Astrocyte (in vitro differentiated cells and primary cell): ENCODE data around the gene DOCK2. TPM values are rescaled to one million over a fixed set of nuclear protein-coding genes. Genes with fewer than 3 reads are reported as not detected.

Experiments used
- DNase-seq: peaks from one replicate; pipeline ENCODE4 v3.0.0-alpha.2; 2010; ENCODE audit warnings: low read depth
- FAIRE-seq: peaks from 2 replicates; lab custom pipeline; 2011; peaks lifted over from hg19 to GRCh38; lab: Jason Lieb, UNC
- H2AFZ ChIP-seq: 2 replicates; pipeline ENCODE4 v1.6.0; 2012; ENCODE audit warnings: low read depth, low read length, inconsistent platforms
- H3K27ac ChIP-seq: 2 replicates; pipeline ENCODE4 v1.5.1; 2011; ENCODE audit warnings: low read depth, low read length, inconsistent platforms
- H3K27me3 ChIP-seq: 2 replicates; pipeline ENCODE4 v1.6.0; 2011; ENCODE audit warnings: low read length, inconsistent platforms; ENCODE audit not compliant: insufficient read depth
- H3K36me3 ChIP-seq: 2 replicates; pipeline ENCODE4 v1.5.1; 2011; ENCODE audit warnings: low read length, inconsistent platforms; ENCODE audit not compliant: insufficient read depth
- H3K4me1 ChIP-seq: 2 replicates; pipeline ENCODE4 v1.5.1; 2011; ENCODE audit warnings: low read length, inconsistent platforms; ENCODE audit not compliant: insufficient read depth
- H3K4me2 ChIP-seq: 2 replicates; pipeline ENCODE4 v1.6.0; 2012; ENCODE audit warnings: low read length, inconsistent platforms
- H3K4me3 ChIP-seq: 2 replicates; pipeline ENCODE4 v1.5.1; 2011; ENCODE audit warnings: low read depth, mild to moderate bottlenecking, low read length, inconsistent platforms; ENCODE audit not compliant: insufficient read depth
- H3K79me2 ChIP-seq: 2 replicates; pipeline ENCODE4 v1.6.0; 2012; ENCODE audit warnings: mild to moderate bottlenecking, low read length, inconsistent platforms; ENCODE audit not compliant: insufficient read depth
- H3K9ac ChIP-seq: 2 replicates; pipeline ENCODE4 v1.6.0; 2012; ENCODE audit warnings: mild to moderate bottlenecking, low read length, inconsistent platforms
- H3K9me3 ChIP-seq: 2 replicates; pipeline ENCODE4 v1.5.1; 2012; ENCODE audit warnings: low read depth, mild to moderate bottlenecking, low read length, inconsistent platforms; ENCODE audit not compliant: insufficient read depth
- H4K20me1 ChIP-seq: 2 replicates; pipeline ENCODE4 v1.6.0; 2012; ENCODE audit warnings: low read length, inconsistent platforms; ENCODE audit not compliant: insufficient read depth
- H3K27ac Mint-ChIP-seq: one replicate; pipeline ENCODE4 v1.8.0; 2021; ENCODE audit warnings: mild to moderate bottlenecking, mixed read lengths; ENCODE audit not compliant: unreplicated experiment
- H3K27me3 Mint-ChIP-seq: one replicate; pipeline ENCODE4 v1.8.0; 2021; ENCODE audit warnings: low read depth, mixed read lengths; ENCODE audit not compliant: unreplicated experiment
- H3K36me3 Mint-ChIP-seq: one replicate; pipeline ENCODE4 v1.8.0; 2021; ENCODE audit warnings: low read depth, mixed read lengths; ENCODE audit not compliant: unreplicated experiment
- H3K4me1 Mint-ChIP-seq: one replicate; pipeline ENCODE4 v1.8.0; 2021; ENCODE audit warnings: low read depth, mixed read lengths; ENCODE audit not compliant: unreplicated experiment
- H3K4me3 Mint-ChIP-seq: one replicate; pipeline ENCODE4 v1.8.0; 2021; ENCODE audit warnings: mild to moderate bottlenecking, moderate library complexity, mixed read lengths; ENCODE audit not compliant: unreplicated experiment
- H3K9me3 Mint-ChIP-seq: one replicate; pipeline ENCODE4 v1.8.0; 2021; ENCODE audit warnings: mild to moderate bottlenecking, mixed read lengths; ENCODE audit not compliant: unreplicated experiment
- EZH2 ChIP-seq: IDR thresholded peaks from 2 replicates; pipeline ENCODE4 v1.6.1; 2012; ENCODE audit warnings: mild to moderate bottlenecking, low read length, inconsistent platforms; ENCODE audit not compliant: insufficient read depth
- total RNA-seq: library from RNA; stranded (reverse); gene quantifications from 2 replicates; pipeline ENCODE4 v1.2.1, GENCODE V29; 2021
- TF ChIP-seq, protein P1 (sequence below): IDR thresholded peaks from 2 replicates; pipeline ENCODE4 v1.5.1; 2011; ENCODE audit warnings: low read depth, mild to moderate bottlenecking, inconsistent platforms, low read length, moderate library complexity; ENCODE audit not compliant: insufficient read depth

DOCK2 gene
- total RNA-seq, 1 donor from 2014 or later, result 0.66 TPM

DNA sequence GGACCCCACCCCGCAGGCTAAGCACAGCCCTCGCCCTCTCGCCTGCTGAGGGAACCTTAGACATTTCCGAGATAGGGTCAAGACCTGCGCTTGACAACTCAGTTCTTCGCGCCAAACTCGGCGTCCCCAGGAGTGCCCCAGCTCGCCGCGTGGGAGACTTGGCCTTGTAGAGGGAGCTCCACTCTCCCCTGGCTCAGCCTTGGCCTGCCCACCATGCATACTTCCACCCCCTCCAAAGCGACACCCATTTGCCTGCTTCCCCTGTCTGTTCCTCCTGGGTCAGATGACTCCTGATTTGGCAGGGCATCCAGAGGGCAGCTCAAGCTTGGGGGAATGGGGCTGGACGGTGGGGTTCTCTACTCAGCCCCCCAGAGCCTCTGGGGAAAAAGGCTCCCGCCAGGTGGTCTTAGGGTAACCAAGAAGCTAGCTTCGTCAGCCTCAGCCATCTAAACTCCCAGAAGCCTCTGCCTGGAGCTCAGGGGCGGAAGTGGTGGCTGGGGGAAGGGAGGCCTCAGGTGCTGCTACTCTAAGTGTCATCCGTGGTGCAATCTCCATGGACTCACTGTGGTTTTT lies 560 bp downstream of the DOCK2 start:
- Histone ChIP-seq H3K79me2 (no peaks in the 10 kb centered on the region), H3K27me3 (no peaks in the 10 kb centered on the region), H3K36me3 (no peaks in the 10 kb centered on the region), H3K27ac (no peak overlapping the region), H3K4me2 (peak overlapping the region; percentile 80), H4K20me1 (no peaks in the 10 kb centered on the region), H3K9ac (no peak overlapping the region), H3K4me3 (peak overlapping the region; percentile 42), H2AFZ (peak overlapping the region; percentile 87), H3K9me3 (peaks cover 5% of the 10 kb centered on the region), H3K4me1 (no peaks in the 10 kb centered on the region)
- peak overlapping the region; percentile 12 for H3K27ac Mint-ChIP-seq
- no peaks in the 10 kb centered on the region for H3K36me3 Mint-ChIP-seq
- FAIRE-seq, result no peak
- H3K4me3 Mint-ChIP-seq, result no peak overlapping the region
- peaks cover 23% of the 10 kb centered on the region for H3K27me3 Mint-ChIP-seq
- TF ChIP-seq, protein P1, sequence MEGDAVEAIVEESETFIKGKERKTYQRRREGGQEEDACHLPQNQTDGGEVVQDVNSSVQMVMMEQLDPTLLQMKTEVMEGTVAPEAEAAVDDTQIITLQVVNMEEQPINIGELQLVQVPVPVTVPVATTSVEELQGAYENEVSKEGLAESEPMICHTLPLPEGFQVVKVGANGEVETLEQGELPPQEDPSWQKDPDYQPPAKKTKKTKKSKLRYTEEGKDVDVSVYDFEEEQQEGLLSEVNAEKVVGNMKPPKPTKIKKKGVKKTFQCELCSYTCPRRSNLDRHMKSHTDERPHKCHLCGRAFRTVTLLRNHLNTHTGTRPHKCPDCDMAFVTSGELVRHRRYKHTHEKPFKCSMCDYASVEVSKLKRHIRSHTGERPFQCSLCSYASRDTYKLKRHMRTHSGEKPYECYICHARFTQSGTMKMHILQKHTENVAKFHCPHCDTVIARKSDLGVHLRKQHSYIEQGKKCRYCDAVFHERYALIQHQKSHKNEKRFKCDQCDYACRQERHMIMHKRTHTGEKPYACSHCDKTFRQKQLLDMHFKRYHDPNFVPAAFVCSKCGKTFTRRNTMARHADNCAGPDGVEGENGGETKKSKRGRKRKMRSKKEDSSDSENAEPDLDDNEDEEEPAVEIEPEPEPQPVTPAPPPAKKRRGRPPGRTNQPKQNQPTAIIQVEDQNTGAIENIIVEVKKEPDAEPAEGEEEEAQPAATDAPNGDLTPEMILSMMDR, result no peak
- TF ChIP-seq EZH2, result no peak
- H3K9me3 Mint-ChIP-seq, result peaks cover 20% of the 10 kb centered on the region
- H3K4me1 Mint-ChIP-seq, result no peaks in the 10 kb centered on the region
- DNase-seq, result no peak

DNA sequence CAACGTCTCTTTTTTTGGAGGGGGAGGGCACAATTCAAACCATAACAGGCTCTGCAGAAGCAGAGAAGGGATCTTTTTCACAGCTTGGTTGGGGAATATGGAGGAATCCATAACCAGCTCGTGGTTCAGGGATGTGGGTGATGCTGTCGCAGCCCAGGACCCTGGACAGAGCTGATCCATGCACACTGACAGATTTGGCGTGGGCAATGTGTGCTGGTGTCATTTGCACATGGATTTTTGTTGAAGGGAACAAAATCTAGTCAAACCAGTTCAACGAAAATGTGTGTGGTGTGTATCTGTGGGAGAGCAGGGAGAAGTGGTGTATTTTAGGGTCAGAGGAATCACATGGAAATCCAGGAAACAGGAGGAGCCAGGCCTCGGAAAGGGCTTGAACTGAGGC lies 4.2 kb downstream of the DOCK2 start:
- DNase-seq (peak; percentile 12), FAIRE-seq (peak; percentile 5)
- Histone ChIP-seq H2AFZ (no peak overlapping the region), H3K4me1 (no peaks in the 10 kb centered on the region), H3K9ac (no peak overlapping the region), H3K27ac (no peak overlapping the region), H3K36me3 (no peaks in the 10 kb centered on the region), H3K4me2 (no peak overlapping the region), H4K20me1 (no peaks in the 10 kb centered on the region), H3K27me3 (no peaks in the 10 kb centered on the region), H3K79me2 (no peaks in the 10 kb centered on the region), H3K9me3 (peaks cover 5% of the 10 kb centered on the region), H3K4me3 (no peak overlapping the region)
- TF ChIP-seq, protein P1, result no peak
- TF ChIP-seq EZH2, result no peak
- H3K9me3 Mint-ChIP-seq, result peaks cover 16% of the 10 kb centered on the region
- no peaks in the 10 kb centered on the region for H3K4me1 Mint-ChIP-seq
- peaks cover 27% of the 10 kb centered on the region for H3K27me3 Mint-ChIP-seq
- no peak overlapping the region for H3K27ac Mint-ChIP-seq
- H3K36me3 Mint-ChIP-seq, result no peaks in the 10 kb centered on the region
- no peak overlapping the region for H3K4me3 Mint-ChIP-seq

DNA sequence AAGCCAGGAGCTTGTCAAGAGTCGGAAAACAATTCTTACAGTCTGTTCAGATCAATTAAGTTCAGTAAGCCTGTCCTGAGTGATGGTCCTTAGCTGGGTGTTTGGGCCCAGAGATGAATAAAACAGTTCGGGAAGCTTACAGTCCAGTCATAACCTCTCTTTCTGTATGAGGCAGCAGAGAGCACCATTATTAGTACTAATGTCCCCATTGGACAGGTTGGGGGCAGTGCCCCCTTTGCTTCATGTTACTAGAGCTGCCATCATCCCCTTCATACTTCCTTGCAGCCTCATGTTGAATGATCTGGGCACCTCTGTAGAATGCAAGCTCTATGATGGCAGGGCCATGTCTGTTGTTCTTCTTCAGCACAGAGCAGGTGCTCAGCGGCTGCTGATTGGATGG lies 9.8 kb downstream of the DOCK2 start:
- Histone ChIP-seq H4K20me1 (no peaks in the 10 kb centered on the region), H2AFZ (no peak overlapping the region), H3K4me1 (peaks cover 28% of the 10 kb centered on the region), H3K79me2 (no peaks in the 10 kb centered on the region), H3K9ac (no peak overlapping the region), H3K27ac (no peak overlapping the region), H3K9me3 (no peaks in the 10 kb centered on the region), H3K27me3 (no peaks in the 10 kb centered on the region), H3K36me3 (no peaks in the 10 kb centered on the region), H3K4me3 (no peak overlapping the region), H3K4me2 (no peak overlapping the region)
- FAIRE-seq (no peak), DNase-seq (no peak)
- Mint-ChIP-seq H3K27ac (no peak overlapping the region), H3K9me3 (no peaks in the 10 kb centered on the region), H3K4me3 (no peak overlapping the region), H3K4me1 (peaks cover 28% of the 10 kb centered on the region), H3K36me3 (no peaks in the 10 kb centered on the region), H3K27me3 (peaks cover 4% of the 10 kb centered on the region)
- TF ChIP-seq, protein P1, result no peak
- TF ChIP-seq EZH2, result no peak
